GM13976 (cell line): ENCODE results near the gene EBPL.

Source experiments
- DNase-seq: peaks from one replicate; pipeline ENCODE4 v3.0.0; 2012; ENCODE audit warnings: low spot score
- in situ Hi-C: fragments of 300-500 bp; cut with MboI; formaldehyde crosslinking; loops from one replicate; pipeline ENCODE4 v1.12.0; 2022; ENCODE audit warnings: low sequenced_read_pairs, mixed read lengths, inconsistent platforms; ENCODE audit not compliant: unreplicated experiment
- TF ChIP-seq, protein P1 (sequence below): IDR thresholded peaks from 2 replicates; pipeline ENCODE4 v1.5.1; 2012; ENCODE audit warnings: borderline replicate concordance, mild to moderate bottlenecking; ENCODE audit not compliant: insufficient read depth; ENCODE audit errors: extremely low read depth, missing control alignments, control extremely low read depth

The EBPL gene

GRCh38 chr13:49629947-49630346 lies 61.3 kb downstream of the EBPL start:
- in situ Hi-C loops: no loop called here

DNA sequence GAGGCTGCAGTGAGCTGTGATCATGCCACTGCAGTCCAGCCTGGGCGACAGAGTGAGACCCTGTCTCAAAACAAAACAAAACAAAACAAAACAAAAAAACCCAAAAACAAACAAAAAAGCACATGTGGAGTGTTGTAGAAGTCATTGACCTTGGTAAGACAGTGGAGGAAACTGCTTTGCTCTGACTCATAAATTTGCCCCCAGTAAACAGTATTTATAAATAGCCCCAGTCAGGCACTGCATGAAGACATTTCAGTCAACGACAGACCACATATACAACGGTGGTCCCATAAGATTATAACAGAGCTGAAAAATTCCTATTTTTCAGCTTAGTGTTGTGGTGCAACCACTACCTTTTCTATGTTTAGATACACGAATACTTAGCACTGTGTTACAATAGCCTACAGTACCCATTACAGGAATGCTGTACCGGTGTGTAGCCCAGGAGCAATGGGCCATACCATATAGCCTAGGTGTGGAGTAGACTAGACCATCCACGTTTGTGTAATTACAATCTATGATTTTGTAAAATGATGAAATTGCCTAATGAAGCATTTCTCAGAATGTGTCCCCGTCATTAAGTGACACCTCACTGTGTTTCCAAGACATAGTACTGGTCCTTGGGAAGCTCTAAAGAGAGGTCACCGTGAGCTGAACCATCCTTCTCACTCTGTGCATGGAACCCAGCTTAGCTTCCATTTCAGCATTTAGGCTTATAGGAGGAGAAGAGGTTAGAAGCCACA lies 61.9 kb downstream of the EBPL start:
- DNase-seq: no peak
- TF ChIP-seq, protein P1, sequence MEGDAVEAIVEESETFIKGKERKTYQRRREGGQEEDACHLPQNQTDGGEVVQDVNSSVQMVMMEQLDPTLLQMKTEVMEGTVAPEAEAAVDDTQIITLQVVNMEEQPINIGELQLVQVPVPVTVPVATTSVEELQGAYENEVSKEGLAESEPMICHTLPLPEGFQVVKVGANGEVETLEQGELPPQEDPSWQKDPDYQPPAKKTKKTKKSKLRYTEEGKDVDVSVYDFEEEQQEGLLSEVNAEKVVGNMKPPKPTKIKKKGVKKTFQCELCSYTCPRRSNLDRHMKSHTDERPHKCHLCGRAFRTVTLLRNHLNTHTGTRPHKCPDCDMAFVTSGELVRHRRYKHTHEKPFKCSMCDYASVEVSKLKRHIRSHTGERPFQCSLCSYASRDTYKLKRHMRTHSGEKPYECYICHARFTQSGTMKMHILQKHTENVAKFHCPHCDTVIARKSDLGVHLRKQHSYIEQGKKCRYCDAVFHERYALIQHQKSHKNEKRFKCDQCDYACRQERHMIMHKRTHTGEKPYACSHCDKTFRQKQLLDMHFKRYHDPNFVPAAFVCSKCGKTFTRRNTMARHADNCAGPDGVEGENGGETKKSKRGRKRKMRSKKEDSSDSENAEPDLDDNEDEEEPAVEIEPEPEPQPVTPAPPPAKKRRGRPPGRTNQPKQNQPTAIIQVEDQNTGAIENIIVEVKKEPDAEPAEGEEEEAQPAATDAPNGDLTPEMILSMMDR: no peak
- in situ Hi-C loops: no loop called here

More at GRCh38 chr13:49629947-49630346, 61.3 kb downstream of the EBPL start:
- TF ChIP-seq, protein P1: no peak
- DNase-seq: no peak

GRCh38 chr13:49627831-49628652 lies 63.2 kb downstream of the EBPL start, which contains the start of gene ARL11:
TSS of gene ARL11 (plus strand) at chr13:49628507. CDS start at chr13:49630448, 1,941 bp downstream.
- in situ Hi-C loops: no loop called here
- TF ChIP-seq, protein P1: no peak
- peak; percentile 90 for DNase-seq

GRCh38 chr13:49625392-49626079 lies 65.8 kb downstream of the EBPL start:
- TF ChIP-seq, protein P1: no peak
- DNase-seq: no peak
- in situ Hi-C loops: no loop called here

DNA sequence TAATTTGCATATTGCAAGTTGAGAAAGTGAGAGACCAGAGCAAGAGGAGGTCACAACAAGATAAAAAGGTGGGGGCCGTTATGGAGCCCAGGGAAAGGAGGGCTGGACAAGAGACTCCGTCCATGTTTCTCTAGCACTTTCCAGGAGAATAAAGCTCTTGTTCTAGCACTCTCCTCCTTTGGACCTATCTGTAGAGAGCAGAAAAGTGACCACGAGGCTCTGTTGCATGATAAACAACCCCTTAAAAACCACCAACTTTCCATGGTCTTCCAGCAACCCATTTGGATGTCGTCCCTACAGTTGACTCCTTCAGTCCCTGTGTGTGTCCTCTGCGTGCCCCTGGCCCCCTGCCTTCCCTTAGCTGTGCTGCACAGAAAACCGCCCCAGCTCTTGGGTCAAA lies 67.1 kb downstream of the EBPL start:
- no peak for DNase-seq
- TF ChIP-seq, protein P1: no peak
- in situ Hi-C loops: no loop called here
